DOHH2 (cell line): Measurements from ENCODE around the gene CHD8.

ENCODE experiments used
- CTCF ChIP-seq: fragments of 200-600 bp; sonication (generic); IDR thresholded peaks from one replicate; pipeline ENCODE4 v1.5.1; 2014; ENCODE audit warnings: antibody characterized with exemption, mild to moderate bottlenecking, low read depth, low read length; ENCODE audit not compliant: poor library complexity, severe bottlenecking
- EZH2phosphoT487 ChIP-seq: fragments of 200-600 bp; sonication (generic); IDR thresholded peaks from 2 replicates; pipeline ENCODE4 v1.6.1; 2017; ENCODE audit warnings: borderline replicate concordance, mild to moderate bottlenecking, antibody characterized with exemption, low read length, moderate library complexity, mixed read lengths

- TF ChIP-seq CTCF (no peak), EZH2phosphoT487 (no peak)
These were observed 71.5 kb downstream of the CHD8 start for GRCh38 chr14:21384494-21384851.
